A549 (cell line): ENCODE measurements around the gene BBX.

Experiments
- CTCF ChIP-seq: fragments of >200 bp; sonication (Bioruptor Twin); formaldehyde crosslinking; IDR thresholded peaks from 3 replicates; pipeline ENCODE4 v1.5.1; 2016
- SREBF2 ChIP-seq: fragments of 450-650 bp; IDR thresholded peaks from 2 replicates; pipeline ENCODE4 v1.6.1; 2014; ENCODE audit warnings: mild to moderate bottlenecking, moderate library complexity
- USF2 ChIP-seq: fragments of 450-650 bp; IDR thresholded peaks from 2 replicates; pipeline ENCODE4 v1.6.1; 2014; ENCODE audit warnings: antibody characterized with exemption
- ZNF302 ChIP-seq: fragments of 250-450 bp; sonication (Bioruptor Pico); IDR thresholded peaks from 2 replicates; pipeline ENCODE4 v1.9.0; 2021; ENCODE audit warnings: inconsistent platforms, mild to moderate bottlenecking, moderate library complexity

GRCh38 chr3:107833722-107834416 is 311.1 kb downstream of the BBX start:
- TF ChIP-seq CTCF (no peak), SREBF2 (no peak), USF2 (no peak), ZNF302 (no peak)
